ENCODE measurements around the gene TRAF7. TPM values are rescaled to one million over a fixed set of nuclear protein-coding genes. Genes with fewer than 3 reads are reported as not detected.
A peak's percentile ranks its signal among the peaks of the same experiment; 100 is the strongest.

TRAF7 gene
- total and polyA plus RNA-seq, 2 of the 13 experiments (the other 11 are each of a cell fraction or from before 2014, with no cell fraction given): 47.9 to 65.6 TPM

DNA sequence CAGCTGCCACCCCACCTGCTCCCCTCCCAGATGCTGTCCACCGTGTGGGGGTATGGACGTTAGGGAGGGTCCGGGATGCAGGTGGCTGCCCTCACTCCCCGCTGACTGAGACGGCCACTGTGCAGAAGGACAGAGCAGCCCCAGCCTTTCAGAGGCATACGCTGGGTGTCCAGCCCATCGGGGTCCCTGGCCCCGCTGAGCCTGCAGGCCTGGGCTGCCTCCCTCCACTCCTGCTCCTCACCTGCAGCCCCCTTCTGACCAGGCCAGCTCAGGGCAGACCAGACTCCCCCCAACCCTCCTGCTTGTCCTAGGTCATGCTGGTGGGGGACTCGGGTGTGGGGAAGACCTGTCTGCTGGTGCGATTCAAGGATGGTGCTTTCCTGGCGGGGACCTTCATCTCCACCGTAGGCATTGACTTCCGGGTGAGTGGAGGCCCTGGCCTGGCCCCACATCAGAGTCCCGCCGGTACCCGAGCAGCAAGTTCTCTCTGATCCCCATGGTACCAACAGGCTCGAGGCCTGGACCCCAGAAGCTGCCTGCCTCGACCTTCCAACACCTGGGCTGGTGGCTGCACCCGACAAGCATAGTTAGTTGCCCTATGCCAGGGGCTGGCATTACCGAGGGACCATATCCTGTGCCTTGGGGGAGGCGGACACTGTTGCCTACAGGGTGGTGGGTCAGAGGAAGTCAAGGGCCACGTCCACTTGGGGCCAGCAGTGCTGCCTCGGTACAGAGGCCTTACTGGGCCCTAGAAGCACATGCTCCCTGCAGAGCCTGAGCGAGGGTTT lies 5.8 kb upstream of the TRAF7 start (continued):
- TF ChIP-seq ARNTL (CRISPR knock-in tag; IDR thresholded peaks at IDR 0.05): no peak
- TF ChIP-seq, protein P1, sequence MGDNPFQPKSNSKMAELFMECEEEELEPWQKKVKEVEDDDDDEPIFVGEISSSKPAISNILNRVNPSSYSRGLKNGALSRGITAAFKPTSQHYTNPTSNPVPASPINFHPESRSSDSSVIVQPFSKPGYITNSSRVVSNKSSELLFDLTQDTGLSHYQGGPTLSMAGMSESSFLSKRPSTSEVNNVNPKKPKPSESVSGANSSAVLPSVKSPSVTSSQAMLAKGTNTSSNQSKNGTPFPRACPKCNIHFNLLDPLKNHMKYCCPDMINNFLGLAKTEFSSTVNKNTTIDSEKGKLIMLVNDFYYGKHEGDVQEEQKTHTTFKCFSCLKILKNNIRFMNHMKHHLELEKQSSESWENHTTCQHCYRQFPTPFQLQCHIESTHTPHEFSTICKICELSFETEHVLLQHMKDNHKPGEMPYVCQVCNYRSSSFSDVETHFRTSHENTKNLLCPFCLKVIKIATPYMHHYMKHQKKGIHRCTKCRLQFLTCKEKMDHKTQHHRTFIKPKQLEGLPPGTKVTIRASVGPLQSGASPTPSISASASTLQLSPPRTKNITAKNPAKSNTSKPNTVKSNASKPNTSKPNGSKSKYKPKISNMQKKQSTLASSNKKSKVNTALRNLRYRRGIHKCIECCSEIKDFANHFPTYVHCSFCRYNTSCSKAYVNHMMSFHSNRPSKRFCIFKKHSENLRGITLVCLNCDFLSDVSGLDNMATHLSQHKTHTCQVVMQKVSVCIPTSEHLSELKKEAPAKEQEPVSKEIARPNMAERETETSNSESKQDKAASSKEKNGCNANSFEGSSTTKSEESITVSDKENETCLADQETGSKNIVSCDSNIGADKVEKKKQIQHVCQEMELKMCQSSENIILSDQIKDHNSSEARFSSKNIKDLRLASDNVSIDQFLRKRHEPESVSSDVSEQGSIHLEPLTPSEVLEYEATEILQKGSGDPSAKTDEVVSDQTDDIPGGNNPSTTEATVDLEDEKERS (CRISPR knock-in tag; IDR thresholded peaks at IDR 0.05): no peak
- TF ChIP-seq, protein P2, sequence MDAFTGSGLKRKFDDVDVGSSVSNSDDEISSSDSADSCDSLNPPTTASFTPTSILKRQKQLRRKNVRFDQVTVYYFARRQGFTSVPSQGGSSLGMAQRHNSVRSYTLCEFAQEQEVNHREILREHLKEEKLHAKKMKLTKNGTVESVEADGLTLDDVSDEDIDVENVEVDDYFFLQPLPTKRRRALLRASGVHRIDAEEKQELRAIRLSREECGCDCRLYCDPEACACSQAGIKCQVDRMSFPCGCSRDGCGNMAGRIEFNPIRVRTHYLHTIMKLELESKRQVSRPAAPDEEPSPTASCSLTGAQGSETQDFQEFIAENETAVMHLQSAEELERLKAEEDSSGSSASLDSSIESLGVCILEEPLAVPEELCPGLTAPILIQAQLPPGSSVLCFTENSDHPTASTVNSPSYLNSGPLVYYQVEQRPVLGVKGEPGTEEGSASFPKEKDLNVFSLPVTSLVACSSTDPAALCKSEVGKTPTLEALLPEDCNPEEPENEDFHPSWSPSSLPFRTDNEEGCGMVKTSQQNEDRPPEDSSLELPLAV (CRISPR knock-in tag; conservative IDR thresholded peaks at IDR 0.05; ENCODE audit: low read depth): no peak
- TF ChIP-seq ZNF20 (CRISPR knock-in tag; IDR thresholded peaks at IDR 0.05): no peak
- TF ChIP-seq, protein P3, sequence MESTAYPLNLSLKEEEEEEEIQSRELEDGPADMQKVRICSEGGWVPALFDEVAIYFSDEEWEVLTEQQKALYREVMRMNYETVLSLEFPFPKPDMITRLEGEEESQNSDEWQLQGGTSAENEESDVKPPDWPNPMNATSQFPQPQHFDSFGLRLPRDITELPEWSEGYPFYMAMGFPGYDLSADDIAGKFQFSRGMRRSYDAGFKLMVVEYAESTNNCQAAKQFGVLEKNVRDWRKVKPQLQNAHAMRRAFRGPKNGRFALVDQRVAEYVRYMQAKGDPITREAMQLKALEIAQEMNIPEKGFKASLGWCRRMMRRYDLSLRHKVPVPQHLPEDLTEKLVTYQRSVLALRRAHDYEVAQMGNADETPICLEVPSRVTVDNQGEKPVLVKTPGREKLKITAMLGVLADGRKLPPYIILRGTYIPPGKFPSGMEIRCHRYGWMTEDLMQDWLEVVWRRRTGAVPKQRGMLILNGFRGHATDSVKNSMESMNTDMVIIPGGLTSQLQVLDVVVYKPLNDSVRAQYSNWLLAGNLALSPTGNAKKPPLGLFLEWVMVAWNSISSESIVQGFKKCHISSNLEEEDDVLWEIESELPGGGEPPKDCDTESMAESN (CRISPR knock-in tag; conservative IDR thresholded peaks at IDR 0.05): peak; percentile 37; the same call in 1 of the 2 replicates
- no peak for TF ChIP-seq SOX6 (IDR thresholded peaks at IDR 0.05)
- TF ChIP-seq SOX6 (CRISPR knock-in tag; IDR thresholded peaks at IDR 0.05): no peak
- no peak for TF ChIP-seq ZNF282 (IDR thresholded peaks at IDR 0.05; ENCODE audit: partially characterized antibody)
- TF ChIP-seq NR2F6 (IDR thresholded peaks at IDR 0.05): no peak
- 0 out of 2 replicates have a peak, but pooled peaks have one; percentile 4 for TF ChIP-seq NR2F6 (CRISPR knock-in tag; IDR thresholded peaks at IDR 0.05)
- no peak; the same call in none of the 2 replicates for TF ChIP-seq ZNF350 (CRISPR knock-in tag; IDR thresholded peaks at IDR 0.05; ENCODE audit: borderline replicate concordance, low read depth)
- TF ChIP-seq ZNF670 (CRISPR knock-in tag; IDR thresholded peaks at IDR 0.05; ENCODE audit: borderline replicate concordance): no peak
- TF ChIP-seq CBX2 (IDR thresholded peaks at IDR 0.05; ENCODE audit: low read depth, low read length): no peak
- no peak for TF ChIP-seq CBX2 (CRISPR knock-in tag; IDR thresholded peaks at IDR 0.05; ENCODE audit: low read depth)
- TF ChIP-seq, protein P4, sequence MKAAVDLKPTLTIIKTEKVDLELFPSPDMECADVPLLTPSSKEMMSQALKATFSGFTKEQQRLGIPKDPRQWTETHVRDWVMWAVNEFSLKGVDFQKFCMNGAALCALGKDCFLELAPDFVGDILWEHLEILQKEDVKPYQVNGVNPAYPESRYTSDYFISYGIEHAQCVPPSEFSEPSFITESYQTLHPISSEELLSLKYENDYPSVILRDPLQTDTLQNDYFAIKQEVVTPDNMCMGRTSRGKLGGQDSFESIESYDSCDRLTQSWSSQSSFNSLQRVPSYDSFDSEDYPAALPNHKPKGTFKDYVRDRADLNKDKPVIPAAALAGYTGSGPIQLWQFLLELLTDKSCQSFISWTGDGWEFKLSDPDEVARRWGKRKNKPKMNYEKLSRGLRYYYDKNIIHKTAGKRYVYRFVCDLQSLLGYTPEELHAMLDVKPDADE (CRISPR knock-in tag; IDR thresholded peaks at IDR 0.05): 0 out of 2 replicates have a peak, but pooled peaks have one; percentile 5
- TF ChIP-seq NFKBIZ (CRISPR knock-in tag; IDR thresholded peaks at IDR 0.05): no peak
- peak; percentile 76; the same call in 1 of the 2 replicates for TF ChIP-seq ZNF326 (CRISPR knock-in tag; IDR thresholded peaks at IDR 0.05; ENCODE audit: borderline replicate concordance)
- no peak for TF ChIP-seq RFX5 (IDR thresholded peaks at IDR 0.05; ENCODE audit: low read depth, low read length)
- no peak for TF ChIP-seq STAT5B (CRISPR knock-in tag; IDR thresholded peaks at IDR 0.05)
- TF ChIP-seq SAP130 (CRISPR knock-in tag; IDR thresholded peaks at IDR 0.05; ENCODE audit: low read depth): 0 out of 2 replicates have a peak, but pooled peaks have one; percentile 42
- TF ChIP-seq ETV6 (CRISPR knock-in tag; conservative IDR thresholded peaks at IDR 0.05): no peak
- peak; percentile 48; the same call in 1 of the 2 replicates for TF ChIP-seq ZNF563 (CRISPR knock-in tag; IDR thresholded peaks at IDR 0.05)
- TF ChIP-seq ZNF296 (CRISPR knock-in tag; conservative IDR thresholded peaks at IDR 0.05): no peak
- TF ChIP-seq SKI (IDR thresholded peaks at IDR 0.05; ENCODE audit: partially characterized antibody): no peak
- TF ChIP-seq ZNF317 (CRISPR knock-in tag; IDR thresholded peaks at IDR 0.05): no peak
